ENCODE data around the gene AQP12B. TPM values are rescaled to one million over a fixed set of nuclear protein-coding genes. Genes with fewer than 3 reads are reported as not detected.
A peak's percentile ranks its signal among the peaks of the same experiment; 100 is the strongest.
"Not testable (repeated sequence)": the region's sequence is repeated elsewhere in the genome, so short reads cannot be mapped to it uniquely, and the experiment has no call there.

Gene AQP12B
- total RNA-seq, 2 experiments from 2014 or later: not detected

DNA sequence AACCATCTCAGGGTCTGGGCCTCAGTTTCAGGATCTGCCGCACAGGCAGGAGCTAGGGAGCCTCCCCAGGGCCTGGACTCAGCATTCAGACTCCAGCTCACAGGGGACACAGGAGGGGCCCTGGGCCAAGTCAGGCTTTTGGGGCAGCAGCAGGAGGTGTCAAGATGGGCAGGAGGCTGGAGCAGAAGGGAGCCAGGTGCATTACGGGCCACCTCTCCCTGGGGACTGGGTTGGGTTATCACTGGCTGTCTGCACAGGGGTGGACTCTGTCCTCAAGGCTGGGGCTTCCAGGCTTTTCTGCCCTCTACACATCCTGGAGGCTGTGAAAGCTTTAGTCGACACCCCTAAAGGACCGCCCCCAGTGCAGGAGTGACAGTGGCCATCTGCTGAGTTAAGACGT is 29.0 kb upstream of the AQP12B start:
- Mint-ChIP-seq H3K9me3 (no peaks in the 10 kb centered on the region), H3K4me1 (no peaks in the 10 kb centered on the region), H3K4me3 (no peak overlapping the region), H3K27me3 (no peaks in the 10 kb centered on the region), H3K36me3 (no peaks in the 10 kb centered on the region), H3K27ac (no peak overlapping the region)
- DNase-seq: no peak

DNA sequence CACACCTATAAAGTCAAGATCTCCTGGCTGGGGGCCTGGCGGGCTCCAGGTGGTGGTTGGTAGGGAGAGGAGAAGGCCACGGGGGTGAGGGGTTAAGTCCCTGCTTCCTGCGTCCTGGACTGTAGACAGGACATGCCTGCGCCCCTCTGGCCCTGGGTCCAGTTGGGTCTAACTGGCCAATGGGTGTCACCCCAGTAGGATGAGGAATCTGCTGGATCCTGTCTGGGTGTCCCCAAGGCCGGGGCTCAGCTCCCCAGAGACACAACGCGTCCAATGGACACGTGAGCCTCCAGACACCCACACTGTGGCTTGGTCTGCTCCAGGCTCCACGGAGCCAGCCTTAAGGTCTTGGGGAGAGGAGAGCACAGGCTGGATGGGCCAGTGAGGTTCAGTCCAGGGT is 28.6 kb upstream of the AQP12B start:
- Mint-ChIP-seq H3K9me3 (no peaks in the 10 kb centered on the region), H3K4me3 (no peak overlapping the region), H3K27me3 (no peaks in the 10 kb centered on the region), H3K4me1 (no peaks in the 10 kb centered on the region), H3K36me3 (no peaks in the 10 kb centered on the region), H3K27ac (no peak overlapping the region)
- DNase-seq: no peak

DNA sequence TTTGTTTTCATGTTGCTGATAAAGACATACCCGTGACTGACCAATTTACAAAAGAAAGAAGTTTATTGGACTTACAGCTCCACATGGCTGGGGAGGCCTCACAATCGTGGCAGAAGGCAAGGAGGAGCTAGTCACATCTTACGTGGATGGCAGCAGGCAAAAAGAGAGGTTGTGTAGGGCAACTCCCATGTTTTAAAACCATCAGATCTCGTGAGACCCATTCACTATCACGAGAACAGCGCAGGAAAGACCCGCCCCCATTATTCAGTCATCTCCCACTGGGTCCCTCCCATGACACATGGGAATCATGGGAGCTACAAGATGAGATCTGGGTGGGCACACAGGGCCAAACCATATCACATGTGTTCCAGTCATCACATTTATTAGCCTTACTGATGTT is 25.8 kb upstream of the AQP12B start:
- Mint-ChIP-seq H3K4me1 (peaks cover 12% of the 10 kb centered on the region), H3K27me3 (peaks cover 10% of the 10 kb centered on the region), H3K36me3 (no peaks in the 10 kb centered on the region), H3K27ac (no peak overlapping the region), H3K9me3 (no peaks in the 10 kb centered on the region), H3K4me3 (no peak overlapping the region)
- DNase-seq: no peak

DNA sequence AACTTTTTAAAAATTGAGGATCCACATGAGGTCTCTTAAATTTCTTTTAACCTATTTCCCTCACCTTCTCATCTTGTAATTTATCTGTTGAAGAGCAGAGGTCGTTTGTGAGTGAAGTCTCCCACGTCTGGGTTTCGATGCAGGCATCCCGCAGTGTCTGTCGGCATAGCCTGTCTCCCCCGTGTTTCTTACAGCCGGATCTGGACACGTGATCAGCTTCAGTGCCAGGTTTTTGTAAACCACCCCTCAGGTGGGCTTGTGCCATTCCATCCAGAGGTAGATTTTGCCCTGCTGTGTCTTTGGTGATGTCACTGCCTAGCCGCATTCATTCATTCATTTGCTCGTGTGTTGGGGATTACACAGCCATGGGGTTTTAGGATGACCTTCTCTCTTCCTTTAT is 25.1 kb upstream of the AQP12B start:
- peaks cover 15% of the 10 kb centered on the region for H3K27me3 Mint-ChIP-seq
- peaks cover 12% of the 10 kb centered on the region for H3K4me1 Mint-ChIP-seq
- no peak overlapping the region for H3K27ac Mint-ChIP-seq

DNA sequence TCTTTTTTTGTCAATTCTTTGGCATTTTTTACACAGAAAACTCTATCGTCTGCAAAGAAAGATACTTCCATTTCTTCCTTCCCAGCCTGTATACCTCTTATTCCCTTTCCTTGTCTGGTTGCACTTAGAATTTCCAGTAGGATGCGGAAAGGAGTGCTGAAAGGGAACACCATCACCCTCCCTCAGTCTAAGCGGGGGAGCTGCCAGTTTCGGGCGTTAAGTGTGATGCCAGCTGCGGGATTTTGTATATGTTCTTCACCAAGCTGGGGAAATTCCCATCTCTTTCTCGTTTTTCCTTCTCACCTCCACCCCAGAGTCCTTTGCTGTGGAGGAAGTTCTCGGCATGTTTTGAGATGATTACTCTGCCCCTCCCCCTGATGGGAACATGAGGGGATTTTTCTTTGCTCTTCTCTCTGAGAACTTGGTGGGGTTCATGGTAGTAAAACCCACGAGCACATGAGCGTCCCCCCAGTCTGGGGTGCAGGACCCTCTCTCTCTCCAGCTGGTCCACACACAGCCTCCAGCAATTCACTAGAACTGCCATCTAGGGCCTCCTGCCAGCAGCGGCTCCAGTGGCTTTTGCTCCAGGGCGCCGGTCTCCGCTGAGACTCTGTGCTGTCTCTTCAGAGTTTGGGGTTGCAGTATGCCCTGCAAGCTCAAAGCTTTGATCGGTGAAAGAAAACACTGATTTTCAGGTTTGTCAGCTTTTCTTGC is 24.5 kb upstream of the AQP12B start:
- Mint-ChIP-seq H3K36me3 (no peaks in the 10 kb centered on the region), H3K4me1 (peaks cover 12% of the 10 kb centered on the region), H3K9me3 (no peaks in the 10 kb centered on the region), H3K4me3 (no peak overlapping the region), H3K27me3 (peaks cover 19% of the 10 kb centered on the region), H3K27ac (no peak overlapping the region)
- no peak for DNase-seq

More for the DNA sequence above, 25.1 kb upstream of the AQP12B start:
- no peak for DNase-seq
- Mint-ChIP-seq H3K9me3 (no peaks in the 10 kb centered on the region), H3K36me3 (no peaks in the 10 kb centered on the region), H3K4me3 (no peak overlapping the region)

DNA sequence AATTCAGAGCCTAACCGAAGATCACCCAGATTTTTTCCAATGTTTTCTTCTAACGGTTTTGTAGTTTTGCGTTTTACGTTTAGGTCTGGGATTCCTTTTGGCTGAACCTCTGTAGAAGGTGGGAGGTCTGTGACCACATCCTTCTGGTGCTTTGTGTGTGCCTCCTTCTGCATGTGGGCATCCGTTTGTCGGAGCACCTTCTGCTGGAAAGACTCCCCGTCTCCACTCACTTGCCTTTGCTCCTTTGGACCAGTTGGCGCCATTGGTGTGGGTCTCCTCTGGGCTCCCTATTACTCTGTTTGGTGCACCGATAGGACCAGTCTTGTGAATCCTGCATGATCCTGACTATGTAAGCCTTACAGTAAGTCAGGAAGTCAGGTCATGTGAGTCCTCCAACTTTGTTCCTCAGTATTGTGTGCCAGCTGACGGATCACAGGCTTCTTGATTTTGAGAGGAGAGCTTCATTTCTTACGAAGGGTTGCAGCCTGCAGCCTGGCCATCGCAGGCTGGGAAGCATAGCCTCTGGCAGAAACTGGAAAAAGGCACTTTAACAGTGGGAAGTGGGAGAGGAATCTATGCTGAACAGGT is 22.6 kb upstream of the AQP12B start:
- no peaks in the 10 kb centered on the region for H3K36me3 Mint-ChIP-seq
- no peak for DNase-seq
- peak overlapping the region; percentile 38 for H3K4me3 Mint-ChIP-seq
- peaks cover 12% of the 10 kb centered on the region for H3K4me1 Mint-ChIP-seq
- H3K27ac Mint-ChIP-seq: no peak overlapping the region
- peaks cover 19% of the 10 kb centered on the region for H3K27me3 Mint-ChIP-seq
- no peaks in the 10 kb centered on the region for H3K9me3 Mint-ChIP-seq

DNA sequence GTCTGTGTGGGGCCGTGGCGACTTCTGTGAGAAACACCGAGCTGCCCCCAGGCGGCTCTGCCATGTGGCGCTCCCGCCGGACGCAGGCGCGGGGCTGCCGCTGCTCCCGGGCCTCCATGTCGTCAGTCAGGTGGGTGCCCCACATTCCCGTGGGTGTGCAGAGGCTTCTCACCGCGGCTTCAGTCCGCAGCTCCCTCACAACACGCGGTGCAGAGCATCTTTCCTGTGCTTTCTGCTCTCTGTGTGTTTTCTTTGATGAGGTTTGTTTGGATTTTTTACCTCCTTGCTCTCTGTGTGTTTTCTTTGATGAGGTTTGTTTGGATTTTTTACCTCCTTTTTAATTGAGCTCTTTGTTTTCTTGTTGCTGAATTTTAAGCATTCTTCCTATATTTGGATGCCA is 22.0 kb upstream of the AQP12B start:
- Mint-ChIP-seq H3K27me3 (peaks cover 19% of the 10 kb centered on the region), H3K36me3 (no peaks in the 10 kb centered on the region), H3K4me1 (peaks cover 12% of the 10 kb centered on the region), H3K27ac (no peak overlapping the region), H3K4me3 (peak overlapping the region; percentile 38), H3K9me3 (no peaks in the 10 kb centered on the region)
- peak; percentile 48 for DNase-seq

DNA sequence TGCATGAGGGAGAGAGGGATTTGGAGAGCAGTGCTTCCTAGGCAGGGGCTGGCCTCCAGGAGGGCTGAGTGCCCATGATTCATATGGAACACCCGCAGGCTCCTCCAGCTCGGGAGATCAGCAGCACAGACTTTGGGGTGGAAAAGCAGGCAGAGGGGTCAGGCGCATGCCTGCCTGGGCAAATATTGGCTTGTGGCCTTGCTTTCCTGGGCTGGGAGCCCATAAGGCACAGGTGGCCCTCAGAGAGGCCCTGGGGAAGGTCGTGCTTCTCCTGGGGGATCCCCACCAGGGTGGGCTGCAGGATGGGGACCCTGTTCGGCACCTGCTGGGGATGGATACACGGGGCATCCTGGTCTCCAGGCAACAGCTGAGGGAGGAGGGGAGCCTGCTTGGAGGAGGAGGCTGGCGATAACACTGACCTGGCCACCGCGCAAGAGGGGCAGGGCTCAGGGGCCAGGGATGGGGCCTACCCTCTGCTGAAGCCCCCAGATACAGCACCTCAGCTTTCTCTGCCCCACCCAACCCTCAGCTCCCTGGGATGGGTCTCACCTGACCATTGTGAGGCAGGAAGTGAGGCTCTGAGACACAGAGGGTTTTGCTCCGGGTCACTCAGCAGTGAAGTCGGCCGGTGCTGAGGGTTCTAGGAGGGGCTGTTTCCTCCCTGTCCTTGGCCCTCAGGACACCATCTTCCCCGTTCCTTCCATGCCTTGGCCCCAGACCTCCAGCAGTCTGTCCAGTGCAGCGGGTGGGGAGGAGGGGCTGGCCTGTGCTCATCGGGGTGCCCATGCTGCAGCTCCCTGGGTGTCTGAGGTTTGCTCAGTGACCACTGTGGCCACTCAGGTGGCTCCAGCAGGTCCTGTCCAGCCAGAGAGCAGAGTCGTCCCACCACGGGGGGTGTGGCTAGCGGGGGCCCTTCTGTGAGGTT is 21.0 kb upstream of the AQP12B start:
- Mint-ChIP-seq H3K36me3 (no peaks in the 10 kb centered on the region), H3K27me3 (peaks cover 22% of the 10 kb centered on the region), H3K4me1 (peaks cover 12% of the 10 kb centered on the region), H3K9me3 (no peaks in the 10 kb centered on the region), H3K27ac (no peak overlapping the region), H3K4me3 (no peak overlapping the region)
- DNase-seq: no peak

DNA sequence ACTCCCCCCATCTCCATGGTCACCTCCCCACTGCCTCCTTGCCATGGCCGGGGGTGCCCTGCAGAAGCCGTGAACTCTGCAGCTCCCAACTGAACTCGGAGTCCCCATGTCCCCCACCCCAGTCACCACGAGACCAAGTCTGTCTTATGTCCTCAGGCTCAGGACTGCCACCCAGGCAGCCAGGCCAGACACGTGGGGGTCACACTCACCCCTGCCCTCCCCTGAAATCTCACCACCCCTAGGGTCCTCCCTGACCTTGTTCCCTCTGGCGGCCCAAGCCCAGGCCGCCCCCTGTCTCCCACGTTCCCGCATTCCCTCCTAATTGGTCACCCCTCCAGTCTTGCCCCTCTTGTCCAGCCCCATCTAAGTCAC is 19.9 kb upstream of the AQP12B start:
- no peaks in the 10 kb centered on the region for H3K9me3 Mint-ChIP-seq
- H3K36me3 Mint-ChIP-seq: no peaks in the 10 kb centered on the region
- no peak overlapping the region for H3K27ac Mint-ChIP-seq
- H3K4me1 Mint-ChIP-seq: peaks cover 12% of the 10 kb centered on the region
- peaks cover 22% of the 10 kb centered on the region for H3K27me3 Mint-ChIP-seq
- DNase-seq: no peak
- no peak overlapping the region for H3K4me3 Mint-ChIP-seq

DNA sequence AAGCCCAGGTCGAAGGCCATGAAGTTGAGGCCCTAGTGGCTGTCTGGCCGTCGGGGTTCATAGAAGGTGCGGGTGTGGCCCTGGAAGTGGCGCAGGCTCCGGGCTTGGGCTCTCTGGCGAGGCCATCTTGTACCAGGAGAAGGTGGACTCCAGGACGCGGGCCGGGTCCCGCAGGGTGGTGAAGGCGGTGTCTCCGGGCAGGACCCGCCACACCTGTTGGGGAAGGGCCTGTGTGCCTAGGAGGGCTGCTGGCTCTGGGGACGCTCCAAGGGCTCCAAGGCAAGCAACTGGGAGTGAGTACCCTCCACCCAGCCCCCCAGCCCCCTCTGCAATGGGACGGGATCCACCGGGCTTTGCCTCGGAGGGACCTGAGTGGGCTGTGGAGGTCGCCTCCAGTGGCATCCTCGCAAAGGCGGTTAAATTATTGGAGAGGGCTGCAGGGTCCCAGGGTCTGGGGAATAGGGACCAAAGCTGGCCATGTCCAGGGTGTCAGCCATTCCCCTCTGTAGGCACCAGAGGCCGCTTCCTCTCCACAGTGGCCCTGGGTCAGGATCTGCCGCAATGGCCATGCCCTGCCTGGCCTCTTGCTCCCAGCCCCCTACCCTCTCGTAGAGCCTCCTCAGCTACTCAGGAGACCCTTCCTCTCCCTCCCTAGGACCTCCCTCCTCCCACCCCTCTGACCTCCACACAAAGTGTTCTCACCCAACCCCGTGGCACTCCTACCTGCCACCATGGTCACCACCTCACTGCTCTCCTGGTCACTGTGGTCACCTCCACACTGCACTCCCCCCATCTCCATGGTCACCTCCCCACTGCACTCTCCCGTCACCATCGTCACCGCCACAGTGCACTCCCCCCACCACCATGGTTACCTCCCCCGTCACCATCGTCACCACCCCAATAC is 19.3 kb upstream of the AQP12B start:
- Mint-ChIP-seq H3K27me3 (peaks cover 22% of the 10 kb centered on the region), H3K27ac (no peak overlapping the region), H3K9me3 (no peaks in the 10 kb centered on the region), H3K4me1 (peaks cover 12% of the 10 kb centered on the region), H3K4me3 (no peak overlapping the region), H3K36me3 (no peaks in the 10 kb centered on the region)
- DNase-seq: no peak

DNA sequence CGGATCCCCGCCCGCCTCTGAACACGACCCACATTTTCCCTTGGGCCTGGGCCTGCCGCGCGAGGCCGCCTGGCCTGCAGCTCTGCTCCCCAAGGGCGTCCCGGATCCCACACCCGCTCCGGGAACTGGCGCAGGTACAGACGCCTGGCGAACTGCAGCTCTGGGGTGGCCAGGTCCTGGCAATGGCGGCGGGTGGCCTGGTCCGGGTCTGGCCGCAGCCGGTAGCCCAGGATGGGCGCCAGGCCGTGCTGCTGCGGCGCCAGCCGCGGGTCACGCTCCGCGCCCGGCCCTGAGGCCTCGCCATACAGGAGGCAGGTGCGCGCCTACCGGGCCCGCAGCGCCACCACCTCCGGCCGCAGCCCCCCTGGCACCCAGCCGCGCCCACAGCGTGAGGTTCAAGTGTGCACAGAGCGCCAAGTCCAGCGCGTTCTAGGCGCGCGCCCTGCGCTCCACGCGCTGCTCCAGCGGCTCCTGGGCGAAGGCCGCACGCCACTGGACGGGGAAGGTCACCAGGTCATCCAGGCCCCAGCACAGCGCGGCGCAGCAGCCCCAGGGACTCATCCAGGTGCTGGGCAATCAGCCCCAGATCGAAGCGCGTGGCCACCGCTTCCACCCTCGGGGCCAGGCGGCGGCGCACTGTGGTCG is 18.5 kb upstream of the AQP12B start:
- no peak for DNase-seq
- Mint-ChIP-seq H3K27me3 (peaks cover 22% of the 10 kb centered on the region), H3K4me3 (no peak overlapping the region), H3K9me3 (no peaks in the 10 kb centered on the region), H3K36me3 (no peaks in the 10 kb centered on the region), H3K27ac (no peak overlapping the region), H3K4me1 (peaks cover 12% of the 10 kb centered on the region)

DNA sequence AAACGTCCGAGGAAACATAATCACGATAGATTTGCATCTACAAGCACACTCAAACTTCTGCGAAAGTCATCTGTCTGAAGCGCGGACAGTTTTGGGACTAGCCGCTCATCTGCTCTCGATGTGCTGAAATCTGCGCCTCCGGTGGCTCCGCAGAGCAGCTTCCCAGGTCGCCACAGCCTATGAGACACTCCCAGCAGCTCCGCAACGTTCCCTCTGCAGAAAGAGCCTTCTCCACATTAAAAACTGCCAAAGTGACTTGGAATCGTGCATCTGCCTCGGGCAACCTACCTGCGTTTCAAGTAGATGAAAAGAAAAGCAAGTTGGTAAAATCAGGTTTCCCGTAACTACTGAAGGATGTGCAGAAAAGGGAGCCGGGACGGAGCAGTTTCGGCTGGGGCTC is 17.9 kb upstream of the AQP12B start:
- H3K27me3 Mint-ChIP-seq: peaks cover 22% of the 10 kb centered on the region
- H3K9me3 Mint-ChIP-seq, DNase-seq, H3K27ac Mint-ChIP-seq, H3K36me3 Mint-ChIP-seq, H3K4me3 Mint-ChIP-seq: not testable (repeated sequence)
- peaks cover 11% of the 10 kb centered on the region for H3K4me1 Mint-ChIP-seq

DNA sequence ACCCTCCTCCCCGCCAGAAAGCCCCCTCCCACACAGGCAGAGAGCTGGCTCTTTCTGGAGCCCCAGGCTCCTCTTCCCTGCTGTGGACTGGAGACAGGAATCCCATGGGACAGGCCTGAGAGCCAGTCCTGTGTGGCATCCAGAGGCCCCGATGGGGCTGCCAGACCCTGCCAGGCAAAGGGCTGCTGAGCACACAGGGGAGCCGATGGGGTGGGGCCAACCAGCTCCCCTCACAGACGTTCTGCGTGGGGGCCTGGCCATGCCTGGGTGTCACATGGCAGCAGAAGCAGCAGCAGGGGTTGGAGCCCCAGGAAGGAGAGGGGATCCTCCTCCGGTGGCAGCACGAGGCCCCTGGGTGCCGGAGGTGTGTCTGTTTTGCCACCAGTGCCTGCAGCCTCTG is 17.1 kb upstream of the AQP12B start:
- not testable (repeated sequence) for H3K36me3 Mint-ChIP-seq, H3K4me3 Mint-ChIP-seq, H3K4me1 Mint-ChIP-seq, H3K27ac Mint-ChIP-seq, H3K9me3 Mint-ChIP-seq, DNase-seq
- peaks cover 16% of the 10 kb centered on the region for H3K27me3 Mint-ChIP-seq

DNA sequence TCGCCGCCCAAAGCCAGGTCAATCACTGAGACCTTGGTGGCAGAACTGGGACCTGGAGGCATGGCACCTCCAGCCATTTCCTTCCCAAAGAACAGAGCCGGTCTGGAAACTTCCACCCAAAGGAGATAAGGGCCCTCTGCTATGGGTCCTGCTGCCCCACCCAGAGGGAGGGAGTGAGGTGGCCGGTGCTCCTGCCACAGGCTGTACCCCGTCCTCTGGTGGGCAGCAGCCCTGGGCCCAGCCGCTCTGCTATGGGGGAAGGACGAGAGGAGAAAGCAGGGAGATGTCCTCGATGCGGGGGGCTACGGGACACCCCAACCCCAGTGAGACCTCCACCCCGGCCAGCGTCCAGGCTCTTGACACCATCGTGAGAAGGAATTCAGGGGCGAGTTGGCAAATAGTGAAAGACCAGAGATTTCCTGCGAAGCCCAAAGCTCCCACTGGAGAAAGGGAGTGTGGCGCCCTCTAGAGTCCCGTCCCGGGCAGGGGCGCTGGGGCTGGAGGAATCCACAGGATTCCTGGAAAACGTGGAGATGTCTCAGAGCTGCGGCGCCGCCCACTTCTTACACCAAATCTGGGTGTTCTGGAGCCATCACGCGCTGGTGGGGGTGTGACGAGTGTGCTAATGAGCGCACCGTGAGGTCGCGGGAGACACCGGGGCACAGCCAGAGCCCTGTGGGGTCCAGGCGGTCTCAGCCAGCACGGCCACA is 16.3 kb upstream of the AQP12B start:
- H3K4me1 Mint-ChIP-seq, H3K36me3 Mint-ChIP-seq, DNase-seq, H3K4me3 Mint-ChIP-seq, H3K9me3 Mint-ChIP-seq, H3K27ac Mint-ChIP-seq: not testable (repeated sequence)
- peaks cover 13% of the 10 kb centered on the region for H3K27me3 Mint-ChIP-seq

Data from activated naive CD8-positive, alpha-beta T cell treated with anti-CD3 and anti-CD28 coated beads for 36 hours (primary cell).